Measurements from ENCODE around the gene VSX1. TPM values are rescaled to one million over a fixed set of nuclear protein-coding genes. Genes with fewer than 3 reads are reported as not detected.

VSX1 gene
- total RNA-seq (under 1 TPM in 1 of 2 donors, not detected in 1; 0.08 TPM), polyA plus RNA-seq (under 1 TPM in 1 of 2 donors, not detected in 1; 0.03 TPM)

- no peak for TF ChIP-seq FOXA2 (IDR thresholded peaks at IDR 0.05)
- Histone ChIP-seq H3K36me3 (ENCODE audit: control insufficient read depth in 4 of 4, insufficient read depth in 3 of 4, low read depth in 1 of 4, low read length in 3 of 4) (no peaks in the 10 kb centered on the region), H3K9ac (ENCODE audit: low read depth in 1 of 2, low read length in 2 of 2) (no peak within 1 kb of the TSS), H3K27me3 (ENCODE audit: control insufficient read depth in 4 of 4, insufficient read depth in 4 of 4, low read length in 3 of 4) (peaks cover 6 to 26% (median 12%) of the 10 kb centered on the region in 4 donors), H3K4me3 (ENCODE audit: low read depth in 1 of 3, low read length in 3 of 3) (no peak within 1 kb of the TSS), H3K9me3 (ENCODE audit: control insufficient read depth in 4 of 4, low read length in 3 of 4) (peaks cover 0 to 2% (median 0%) of the 10 kb centered on the region in 4 donors), H3K27ac (ENCODE audit: low read depth in 1 of 2, low read length in 2 of 2) (no peak within 1 kb of the TSS), H3K4me1 (ENCODE audit: control insufficient read depth in 4 of 4, insufficient read depth in 4 of 4, low read length in 3 of 4) (peaks cover 7 to 23% (median 15%) of the 10 kb centered on the region in 4 donors)
- 9% methylated on average over 67 of the region's 67 CpGs for WGBS
- no peak for DNase-seq (ENCODE audit: low spot score)
These were observed at the start of gene VSX1 for GRCh38 chr20:25081730-25082497. VSX1 (minus strand) TSS chr20:25082141; CDS start chr20:25082096, 45 bp downstream.

- no peaks in the 10 kb centered on the region for H3K4me1 ChIP-seq (ENCODE audit: control insufficient read depth in 4 of 4, insufficient read depth in 4 of 4, low read length in 3 of 4)
- H3K9ac ChIP-seq (ENCODE audit: low read depth in 1 of 2, low read length in 2 of 2) = no peak overlapping the region
- no peak overlapping the region for H3K4me3 ChIP-seq (ENCODE audit: low read depth in 1 of 3, low read length in 3 of 3)
- DNase-seq (ENCODE audit: low spot score) = no peak
- H3K36me3 ChIP-seq (ENCODE audit: control insufficient read depth in 4 of 4, insufficient read depth in 3 of 4, low read depth in 1 of 4, low read length in 3 of 4) = no peaks in the 10 kb centered on the region
- WGBS = 77% methylated on average over 7 of the region's 7 CpGs
- no peak overlapping the region for H3K27ac ChIP-seq (ENCODE audit: low read depth in 1 of 2, low read length in 2 of 2)
- H3K27me3 ChIP-seq (ENCODE audit: control insufficient read depth in 4 of 4, insufficient read depth in 4 of 4, low read length in 3 of 4) = no peaks in the 10 kb centered on the region
- TF ChIP-seq FOXA2 (IDR thresholded peaks at IDR 0.05) (no peak), RXRA (IDR thresholded peaks at IDR 0.05) (no peak), NR2F2 (IDR thresholded peaks at IDR 0.05) (no peak), FOXA1 (IDR thresholded peaks at IDR 0.05) (no peak), SP1 (IDR thresholded peaks at IDR 0.05) (no peak), EGR1 (IDR thresholded peaks at IDR 0.05; ENCODE audit: low read depth in 2 of 2) (no peak), CTCF (IDR thresholded peaks at IDR 0.05; ENCODE audit: low read depth, low read length, missing input control) (no peak), HNF4G (IDR thresholded peaks at IDR 0.05) (no peak), RAD21 (IDR thresholded peaks at IDR 0.05) (no peak), ZBTB33 (IDR thresholded peaks at IDR 0.05) (no peak), TAF1 (conservative IDR thresholded peaks at IDR 0.05) (no peak), REST (IDR thresholded peaks at IDR 0.05) (no peak), MAX (IDR thresholded peaks at IDR 0.05) (no peak), HNF4A (conservative IDR thresholded peaks at IDR 0.05) (no peak), YY1 (IDR thresholded peaks at IDR 0.05) (no peak), JUND (IDR thresholded peaks at IDR 0.05) (no peak), ATF3 (IDR thresholded peaks at IDR 0.05) (no peak), GABPA (IDR thresholded peaks at IDR 0.05 in 1 of 2, conservative IDR thresholded peaks at IDR 0.05 in 1 of 2) (no peak)
- H3K9me3 ChIP-seq (ENCODE audit: control insufficient read depth in 4 of 4, low read length in 3 of 4) = no peaks in the 10 kb centered on the region
These were observed 48.0 kb upstream of the VSX1 start for GRCh38 chr20:25129908-25130307.
